Measurements from ENCODE around the gene IL17RA.

DNA sequence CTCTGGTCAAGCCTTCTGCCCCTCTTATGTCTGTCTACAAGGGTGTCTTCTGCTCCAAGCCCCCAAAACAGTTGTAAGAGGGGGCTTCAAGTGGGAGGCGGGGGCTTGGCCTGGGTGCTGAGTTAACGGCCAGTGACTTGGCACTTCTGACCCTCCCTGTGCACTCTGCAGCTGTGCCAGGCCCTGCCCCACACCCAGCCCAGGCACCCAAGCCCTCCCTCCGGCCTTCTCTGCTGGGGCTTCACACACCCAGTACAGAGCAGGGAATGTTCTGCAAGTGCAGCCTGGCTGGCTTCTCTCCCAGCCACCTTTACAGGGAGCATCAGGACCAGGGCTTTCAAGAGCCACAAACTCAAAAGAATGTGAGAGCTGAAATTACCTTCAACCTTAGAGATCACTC, 32.6 kb downstream of the IL17RA start:
- TF ChIP-seq, protein P1, sequence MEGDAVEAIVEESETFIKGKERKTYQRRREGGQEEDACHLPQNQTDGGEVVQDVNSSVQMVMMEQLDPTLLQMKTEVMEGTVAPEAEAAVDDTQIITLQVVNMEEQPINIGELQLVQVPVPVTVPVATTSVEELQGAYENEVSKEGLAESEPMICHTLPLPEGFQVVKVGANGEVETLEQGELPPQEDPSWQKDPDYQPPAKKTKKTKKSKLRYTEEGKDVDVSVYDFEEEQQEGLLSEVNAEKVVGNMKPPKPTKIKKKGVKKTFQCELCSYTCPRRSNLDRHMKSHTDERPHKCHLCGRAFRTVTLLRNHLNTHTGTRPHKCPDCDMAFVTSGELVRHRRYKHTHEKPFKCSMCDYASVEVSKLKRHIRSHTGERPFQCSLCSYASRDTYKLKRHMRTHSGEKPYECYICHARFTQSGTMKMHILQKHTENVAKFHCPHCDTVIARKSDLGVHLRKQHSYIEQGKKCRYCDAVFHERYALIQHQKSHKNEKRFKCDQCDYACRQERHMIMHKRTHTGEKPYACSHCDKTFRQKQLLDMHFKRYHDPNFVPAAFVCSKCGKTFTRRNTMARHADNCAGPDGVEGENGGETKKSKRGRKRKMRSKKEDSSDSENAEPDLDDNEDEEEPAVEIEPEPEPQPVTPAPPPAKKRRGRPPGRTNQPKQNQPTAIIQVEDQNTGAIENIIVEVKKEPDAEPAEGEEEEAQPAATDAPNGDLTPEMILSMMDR (IDR thresholded peaks at IDR 0.05), result no peak
- TF ChIP-seq POLR2AphosphoS5 (IDR thresholded peaks at IDR 0.05), result no peak

Measured in prostate gland (tissue), 2 donors.